Panc1 (cell line): Measurements from ENCODE around the gene MAST4. TPM values are rescaled to one million over a fixed set of nuclear protein-coding genes. Genes with fewer than 3 reads are reported as not detected.

Experiments used
- ATAC-seq: fragments of 200-7000 bp; cut with Tn5 transposase; 2 replicates; pipeline ENCODE4 v1.9.1; 2020; ENCODE audit warnings: mild to moderate bottlenecking, moderate library complexity
- BruUV-seq: library from RNA; stranded (reverse); fragments of 400-500 nt; replicated peaks from 2 replicates; lab custom pipeline; 2021; lab: Mats Ljungman, UMichigan
- CTCF ChIA-PET: fragments of 300-600 bp; sonication (Branson Sonifier 250); formaldehyde crosslinking; loops from one replicate; lab custom pipeline; 2022; ENCODE audit warnings: antibody characterized with exemption; lab: Charles Lee
- POLR2A ChIA-PET: fragments of 300-600 bp; sonication (Branson Sonifier 250); formaldehyde crosslinking; loops from one replicate; lab custom pipeline; 2022; ENCODE audit warnings: antibody characterized with exemption; lab: Charles Lee
- DNase-seq: peaks from one replicate; pipeline ENCODE4 v3.0.0-alpha.2; 2010; ENCODE audit warnings: low read depth, low spot score
- H3K27ac ChIP-seq: 2 replicates; pipeline ENCODE4 v1.5.1; 2011; ENCODE audit warnings: mild to moderate bottlenecking, low read length, inconsistent platforms
- H3K27me3 ChIP-seq: fragments of 200-500 bp; sonication (Bioruptor generic); 2 replicates; pipeline ENCODE4 v1.6.0; 2014; ENCODE audit warnings: low read length, inconsistent platforms; ENCODE audit not compliant: control insufficient read depth, insufficient read depth
- H3K36me3 ChIP-seq: fragments of 200-500 bp; sonication (Bioruptor generic); 2 replicates; pipeline ENCODE4 v1.5.1; 2014; ENCODE audit warnings: inconsistent platforms, mild to moderate bottlenecking, low read length, moderate library complexity; ENCODE audit not compliant: control insufficient read depth, insufficient read depth
- H3K4me1 ChIP-seq: 2 replicates; pipeline ENCODE4 v1.5.1; 2011; ENCODE audit warnings: inconsistent platforms, mild to moderate bottlenecking, low read length, moderate library complexity; ENCODE audit not compliant: control insufficient read depth, insufficient read depth
- H3K4me3 ChIP-seq, 2 experiments: 2 replicates each; pipeline ENCODE4 v1.5.1; 2011 to 2012; ENCODE audit warnings: low read depth in 2 of 2, low read length in 2 of 2, mild to moderate bottlenecking in 2 of 2, inconsistent platforms in 1 of 2, moderate library complexity in 1 of 2
- H3K9me3 ChIP-seq: fragments of 200-500 bp; sonication (Bioruptor generic); 2 replicates; pipeline ENCODE4 v1.5.1; 2014; ENCODE audit warnings: low read depth, mild to moderate bottlenecking, inconsistent platforms, low read length, moderate library complexity; ENCODE audit not compliant: control insufficient read depth, insufficient read depth
- POLR2AphosphoS5 ChIP-seq: IDR thresholded peaks from 2 replicates; pipeline ENCODE4 v1.6.1; 2012; ENCODE audit warnings: mild to moderate bottlenecking, low read depth, low read length, moderate library complexity
- SIN3A ChIP-seq: IDR thresholded peaks from 2 replicates; pipeline ENCODE4 v1.6.1; 2012; ENCODE audit warnings: low read depth, mild to moderate bottlenecking, low read length, moderate library complexity, borderline replicate concordance; ENCODE audit not compliant: insufficient read depth
- TCF7L2 ChIP-seq: IDR thresholded peaks from 2 replicates; pipeline ENCODE4 v1.6.1; 2011; ENCODE audit warnings: mild to moderate bottlenecking, low read depth, low read length, inconsistent platforms
- in situ Hi-C: cut with HindIII; loops from 2 replicates; pipeline ENCODE4 v1.10.0; 2016; ENCODE audit warnings: low sequenced_read_pairs, low pct_unique_long_range_greater_than_20kb
- intact Hi-C: fragments of 100-400 bp; cut with micrococcal nuclease; formaldehyde crosslinking; loops from one replicate; pipeline ENCODE4 v1.10.0; 2022; ENCODE audit not compliant: unreplicated experiment
- total RNA-seq: library from RNA; stranded (reverse); gene quantifications from one replicate; pipeline ENCODE4 v1.2.1, GENCODE V29; 2021; ENCODE audit not compliant: unreplicated experiment
- TF ChIP-seq, protein P1 (sequence below), 2 experiments: IDR thresholded peaks; 2 replicates each; pipeline ENCODE4 v1.6.1; 2011 to 2012; ENCODE audit warnings: low read depth in 2 of 2, control low read depth in 1 of 2, low read length in 1 of 2, mild to moderate bottlenecking in 1 of 2, moderate library complexity in 1 of 2; ENCODE audit not compliant: insufficient read depth in 1 of 2
- TF ChIP-seq, protein P2 (sequence below): fragments of 450-650 bp; IDR thresholded peaks from 2 replicates; pipeline ENCODE4 v1.5.1; 2017; ENCODE audit warnings: mild to moderate bottlenecking

MAST4 gene
- total RNA-seq, 1 experiment from 2014 or later: 1.8 TPM

DNA sequence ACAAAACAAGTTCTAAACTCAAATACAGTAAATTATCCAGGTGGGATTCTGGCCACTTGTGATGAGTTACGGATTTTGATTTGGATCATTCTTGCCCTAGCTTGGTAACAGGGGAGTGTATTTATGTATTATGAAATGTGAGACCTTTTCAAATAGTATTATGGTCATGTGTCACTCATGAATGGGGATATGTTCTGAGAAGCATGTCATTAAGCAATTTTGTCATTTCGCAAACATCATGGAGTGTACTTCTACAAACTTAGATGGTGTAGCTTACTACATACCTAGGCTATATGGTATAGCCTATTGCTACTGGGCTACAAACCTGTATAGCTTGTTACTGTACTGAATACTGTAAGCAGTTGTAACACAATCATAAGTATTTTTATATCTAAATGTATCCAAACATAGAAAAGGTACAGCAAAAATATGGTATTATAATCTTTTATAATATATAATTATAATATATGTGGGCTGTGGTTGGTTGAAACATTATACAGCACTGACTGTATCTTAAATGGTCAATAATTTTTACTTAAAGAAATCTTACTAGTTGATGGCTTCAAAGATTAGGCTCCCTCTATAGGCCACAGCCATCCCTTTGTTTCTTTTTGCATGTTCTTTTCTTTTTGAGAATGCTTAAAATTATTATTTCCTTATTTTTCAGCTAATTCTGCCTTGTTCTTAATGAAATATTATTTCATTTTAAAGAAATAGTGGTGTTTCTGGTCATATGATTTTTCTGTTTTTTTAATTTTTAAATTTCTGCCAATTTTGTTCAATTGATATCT lies 128.4 kb downstream of the MAST4 start:
- intact Hi-C loops: no loop called here

DNA sequence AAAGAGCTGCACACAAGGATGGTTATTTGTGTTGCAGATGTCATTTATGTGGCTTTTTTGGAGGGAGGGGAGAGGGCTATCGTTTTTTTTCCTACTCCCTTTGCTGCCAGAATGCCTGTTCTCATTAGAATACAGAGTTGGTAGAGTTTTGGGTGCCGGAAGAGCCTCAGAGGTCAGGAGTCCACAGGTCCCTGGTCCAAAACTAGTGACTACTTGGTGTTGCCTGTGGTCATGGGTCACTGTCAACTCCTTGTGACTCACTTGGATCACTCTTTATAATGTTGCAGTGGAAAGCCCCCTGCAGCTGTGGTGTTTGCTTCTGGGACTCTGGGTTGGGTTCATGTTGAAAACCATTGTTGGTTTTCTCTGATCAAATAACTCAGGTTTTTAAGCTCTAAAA lies 131.4 kb downstream of the MAST4 start:
- Histone ChIP-seq H3K9me3 (no peaks in the 10 kb centered on the region), H3K27me3 (no peaks in the 10 kb centered on the region; the same call in 1 of the 2 replicates), H3K4me3 (no peak overlapping the region), H3K4me1 (no peaks in the 10 kb centered on the region), H3K27ac (no peak overlapping the region), H3K36me3 (no peaks in the 10 kb centered on the region)
- no peak for DNase-seq
- in situ Hi-C loops: no loop called here
- BruUV-seq: no TSS peak
- CTCF ChIA-PET: no interaction called here
- ATAC-seq: no peak
- POLR2A ChIA-PET: no interaction called here
- intact Hi-C loops: no loop called here
- TF ChIP-seq SIN3A (no peak), TCF7L2 (no peak), POLR2AphosphoS5 (no peak)
- TF ChIP-seq, protein P1, sequence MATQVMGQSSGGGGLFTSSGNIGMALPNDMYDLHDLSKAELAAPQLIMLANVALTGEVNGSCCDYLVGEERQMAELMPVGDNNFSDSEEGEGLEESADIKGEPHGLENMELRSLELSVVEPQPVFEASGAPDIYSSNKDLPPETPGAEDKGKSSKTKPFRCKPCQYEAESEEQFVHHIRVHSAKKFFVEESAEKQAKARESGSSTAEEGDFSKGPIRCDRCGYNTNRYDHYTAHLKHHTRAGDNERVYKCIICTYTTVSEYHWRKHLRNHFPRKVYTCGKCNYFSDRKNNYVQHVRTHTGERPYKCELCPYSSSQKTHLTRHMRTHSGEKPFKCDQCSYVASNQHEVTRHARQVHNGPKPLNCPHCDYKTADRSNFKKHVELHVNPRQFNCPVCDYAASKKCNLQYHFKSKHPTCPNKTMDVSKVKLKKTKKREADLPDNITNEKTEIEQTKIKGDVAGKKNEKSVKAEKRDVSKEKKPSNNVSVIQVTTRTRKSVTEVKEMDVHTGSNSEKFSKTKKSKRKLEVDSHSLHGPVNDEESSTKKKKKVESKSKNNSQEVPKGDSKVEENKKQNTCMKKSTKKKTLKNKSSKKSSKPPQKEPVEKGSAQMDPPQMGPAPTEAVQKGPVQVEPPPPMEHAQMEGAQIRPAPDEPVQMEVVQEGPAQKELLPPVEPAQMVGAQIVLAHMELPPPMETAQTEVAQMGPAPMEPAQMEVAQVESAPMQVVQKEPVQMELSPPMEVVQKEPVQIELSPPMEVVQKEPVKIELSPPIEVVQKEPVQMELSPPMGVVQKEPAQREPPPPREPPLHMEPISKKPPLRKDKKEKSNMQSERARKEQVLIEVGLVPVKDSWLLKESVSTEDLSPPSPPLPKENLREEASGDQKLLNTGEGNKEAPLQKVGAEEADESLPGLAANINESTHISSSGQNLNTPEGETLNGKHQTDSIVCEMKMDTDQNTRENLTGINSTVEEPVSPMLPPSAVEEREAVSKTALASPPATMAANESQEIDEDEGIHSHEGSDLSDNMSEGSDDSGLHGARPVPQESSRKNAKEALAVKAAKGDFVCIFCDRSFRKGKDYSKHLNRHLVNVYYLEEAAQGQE (IDR thresholded peaks at IDR 0.05; ENCODE audit: insufficient read depth in 1 of 2, low read depth in 2 of 2, low read length in 1 of 2): no peak
- TF ChIP-seq, protein P2, sequence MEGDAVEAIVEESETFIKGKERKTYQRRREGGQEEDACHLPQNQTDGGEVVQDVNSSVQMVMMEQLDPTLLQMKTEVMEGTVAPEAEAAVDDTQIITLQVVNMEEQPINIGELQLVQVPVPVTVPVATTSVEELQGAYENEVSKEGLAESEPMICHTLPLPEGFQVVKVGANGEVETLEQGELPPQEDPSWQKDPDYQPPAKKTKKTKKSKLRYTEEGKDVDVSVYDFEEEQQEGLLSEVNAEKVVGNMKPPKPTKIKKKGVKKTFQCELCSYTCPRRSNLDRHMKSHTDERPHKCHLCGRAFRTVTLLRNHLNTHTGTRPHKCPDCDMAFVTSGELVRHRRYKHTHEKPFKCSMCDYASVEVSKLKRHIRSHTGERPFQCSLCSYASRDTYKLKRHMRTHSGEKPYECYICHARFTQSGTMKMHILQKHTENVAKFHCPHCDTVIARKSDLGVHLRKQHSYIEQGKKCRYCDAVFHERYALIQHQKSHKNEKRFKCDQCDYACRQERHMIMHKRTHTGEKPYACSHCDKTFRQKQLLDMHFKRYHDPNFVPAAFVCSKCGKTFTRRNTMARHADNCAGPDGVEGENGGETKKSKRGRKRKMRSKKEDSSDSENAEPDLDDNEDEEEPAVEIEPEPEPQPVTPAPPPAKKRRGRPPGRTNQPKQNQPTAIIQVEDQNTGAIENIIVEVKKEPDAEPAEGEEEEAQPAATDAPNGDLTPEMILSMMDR: no peak

More for the DNA sequence above, 128.4 kb downstream of the MAST4 start:
- ChIA-PET CTCF (interaction anchor here (1.1 kb wide), 1 partner anchor 20 kb away, joined by 3 read pairs; no protein-coding TSS in a partner anchor), POLR2A (no interaction called here)
- no peak overlapping the region for H3K27ac ChIP-seq
- H3K27me3 ChIP-seq: no peaks in the 10 kb centered on the region; the same call in 1 of the 2 replicates
- no TSS peak for BruUV-seq
- TF ChIP-seq, protein P2: no peak; the same call in 1 of the 2 replicates
- TF ChIP-seq POLR2AphosphoS5 (no peak), SIN3A (no peak), TCF7L2 (no peak)
- TF ChIP-seq, protein P1 (IDR thresholded peaks at IDR 0.05; ENCODE audit: insufficient read depth in 1 of 2, low read depth in 2 of 2, low read length in 1 of 2): no peak
- no peak overlapping the region for H3K4me3 ChIP-seq
- no peaks in the 10 kb centered on the region for H3K9me3 ChIP-seq
- in situ Hi-C loops: no loop called here
- ATAC-seq (no peak), DNase-seq (no peak)
- no peaks in the 10 kb centered on the region for H3K4me1 ChIP-seq
- H3K36me3 ChIP-seq: no peaks in the 10 kb centered on the region
